IPS-18a (cell line): Measurements from ENCODE around the gene MED25.
A peak's percentile ranks its signal among the peaks of the same experiment; 100 is the strongest.

ENCODE experiments used
- H3K27ac ChIP-seq: one replicate; pipeline ENCODE4 v1.5.1; 2013; ENCODE audit warnings: low read length
- H3K27me3 ChIP-seq: one replicate; pipeline ENCODE4 v1.6.1; 2013; ENCODE audit warnings: mild to moderate bottlenecking, low read length; ENCODE audit not compliant: control insufficient read depth, insufficient read depth
- H3K36me3 ChIP-seq: one replicate; pipeline ENCODE4 v1.6.1; 2013; ENCODE audit warnings: low read depth, low read length; ENCODE audit not compliant: control insufficient read depth
- H3K4me1 ChIP-seq: one replicate; pipeline ENCODE4 v1.6.1; 2013; ENCODE audit warnings: low read depth, low read length; ENCODE audit not compliant: control insufficient read depth
- H3K4me3 ChIP-seq: one replicate; pipeline ENCODE4 v1.5.1; 2013; ENCODE audit warnings: low read length
- H3K9ac ChIP-seq: one replicate; pipeline ENCODE4 v1.6.1; 2013; ENCODE audit warnings: mild to moderate bottlenecking, low read length, moderate library complexity
- H3K9me3 ChIP-seq: one replicate; pipeline ENCODE4 v1.6.1; 2013; ENCODE audit warnings: low read depth, low read length; ENCODE audit not compliant: control insufficient read depth

Gene MED25

DNA sequence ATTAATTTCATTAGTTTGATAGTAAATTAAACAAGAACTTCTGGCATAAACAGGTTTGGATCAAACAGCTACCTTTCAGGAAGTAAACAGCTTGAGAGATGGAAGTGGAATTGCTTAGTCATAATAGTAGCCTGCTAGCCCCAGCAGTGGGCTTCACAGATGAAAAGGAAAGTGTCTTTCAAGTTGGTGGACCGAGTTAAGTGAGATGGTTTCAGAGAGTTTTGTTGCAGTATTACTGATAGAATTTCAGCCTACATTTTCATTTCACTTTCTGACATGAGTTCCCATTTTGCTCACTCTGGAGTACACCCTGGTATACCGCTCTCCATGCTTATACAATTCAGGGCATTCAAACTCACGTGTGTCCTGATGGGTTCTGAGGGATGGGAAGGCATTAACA lies 30.8 kb downstream of the MED25 start:
- Histone ChIP-seq H3K36me3 (peaks cover 5% of the 10 kb centered on the region), H3K4me1 (peaks cover 6% of the 10 kb centered on the region), H3K4me3 (no peak overlapping the region), H3K9ac (no peak overlapping the region), H3K9me3 (no peaks in the 10 kb centered on the region), H3K27me3 (no peaks in the 10 kb centered on the region), H3K27ac (no peak overlapping the region)

DNA sequence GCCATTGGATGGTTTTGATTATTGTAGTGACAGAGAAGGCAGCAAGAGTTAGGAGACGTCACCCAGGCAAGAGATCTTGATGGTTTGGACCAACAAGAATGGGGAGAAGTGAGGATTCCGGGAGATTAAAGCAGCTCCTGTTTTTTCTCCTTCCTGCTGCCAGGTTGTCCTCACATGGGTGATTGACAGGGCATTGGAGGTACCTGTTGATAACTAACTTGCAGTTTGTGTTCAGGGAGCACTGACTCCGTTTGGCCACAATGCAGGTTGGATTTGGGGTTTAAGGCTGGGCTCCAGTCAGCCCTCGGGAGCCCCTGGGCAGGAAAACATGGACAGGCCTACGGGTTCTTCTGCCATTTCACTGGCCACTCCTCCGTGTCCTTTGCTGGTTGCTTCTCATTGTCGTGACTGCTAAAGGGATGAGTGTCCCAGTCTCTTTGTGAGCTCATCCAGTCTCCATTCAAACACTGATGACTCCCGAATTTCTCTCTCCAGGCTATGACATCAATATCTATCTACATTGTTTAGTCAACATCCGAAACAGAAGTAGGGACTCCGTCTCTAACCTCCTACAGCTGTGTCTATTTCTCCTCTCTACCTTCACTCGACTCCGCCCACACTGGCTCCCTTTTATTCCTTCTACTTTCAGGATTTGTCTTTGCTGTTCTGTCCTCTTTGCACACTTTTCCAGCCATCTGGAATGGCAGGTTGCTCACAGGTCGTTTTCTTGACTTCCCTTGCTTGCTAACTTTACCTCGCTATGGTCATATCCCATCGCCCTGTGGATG lies 31.5 kb downstream of the MED25 start:
- Histone ChIP-seq H3K4me3 (peak overlapping the region; percentile 74), H3K9me3 (no peaks in the 10 kb centered on the region), H3K36me3 (peaks cover 5% of the 10 kb centered on the region), H3K9ac (no peak overlapping the region), H3K27ac (no peak overlapping the region), H3K27me3 (no peaks in the 10 kb centered on the region), H3K4me1 (peaks cover 6% of the 10 kb centered on the region)

DNA sequence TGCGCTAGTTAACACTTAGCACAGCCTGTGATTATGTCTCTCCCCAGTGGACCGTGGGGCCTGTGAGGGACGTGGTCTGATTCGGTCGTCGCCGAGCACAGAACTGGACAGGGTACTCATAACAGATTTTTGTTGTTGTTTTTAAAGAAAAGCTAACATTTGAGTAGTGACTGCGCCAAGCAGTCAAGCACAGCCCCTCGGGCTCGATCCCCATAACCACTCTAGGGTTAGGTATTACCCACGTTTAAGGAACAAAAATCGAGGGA lies 32.1 kb downstream of the MED25 start:
- Histone ChIP-seq H3K27me3 (no peaks in the 10 kb centered on the region), H3K27ac (no peak overlapping the region), H3K4me1 (peaks cover 6% of the 10 kb centered on the region), H3K4me3 (peak overlapping the region; percentile 74), H3K9me3 (no peaks in the 10 kb centered on the region), H3K36me3 (peaks cover 8% of the 10 kb centered on the region), H3K9ac (no peak overlapping the region)

DNA sequence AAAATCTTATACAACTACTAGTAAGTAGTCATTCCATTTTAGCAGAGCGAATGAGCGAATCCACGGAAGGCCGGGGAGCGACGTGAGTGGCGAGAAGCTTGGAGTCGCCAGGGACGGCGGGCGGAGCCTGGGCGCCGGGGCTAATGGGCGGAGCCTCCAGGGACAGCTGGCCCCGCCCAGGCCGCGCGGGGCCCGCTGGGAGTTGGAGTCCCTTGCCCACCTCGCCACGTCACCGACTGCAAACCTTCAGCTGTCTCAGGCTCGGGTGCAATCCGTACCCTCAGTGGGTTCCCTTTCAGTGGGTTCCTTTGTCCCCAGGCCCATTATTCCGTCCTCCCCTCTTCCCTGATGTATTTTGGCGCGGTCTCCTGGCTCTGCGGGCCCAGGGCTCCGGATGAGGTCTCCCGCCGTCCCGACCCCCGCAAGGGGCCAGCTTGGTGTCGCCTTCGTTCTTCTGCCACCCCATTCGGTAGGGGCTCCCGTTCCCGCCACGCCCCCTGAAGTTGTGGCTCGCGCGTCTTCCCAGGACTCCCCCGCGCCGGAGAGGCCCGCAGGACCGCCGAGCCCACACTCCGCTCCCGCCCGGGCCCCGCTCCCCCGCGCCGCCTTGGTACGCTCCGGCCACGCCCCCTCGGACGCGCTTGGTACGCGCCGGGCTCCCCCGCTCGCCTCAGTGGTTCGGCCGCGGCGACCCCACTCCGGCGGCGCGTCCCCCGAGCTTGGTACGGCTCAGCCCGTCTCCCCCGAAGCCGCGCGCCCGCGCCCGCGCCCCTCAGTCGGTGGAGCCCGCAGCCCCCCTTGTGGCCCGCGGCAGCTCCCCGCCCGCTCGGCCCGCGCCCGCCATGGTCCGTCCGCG lies 32.6 kb downstream of the MED25 start, which contains the start of gene PTOV1:
Gene PTOV1, plus strand, starts transcription at position 673 of the 856 bp plus-strand sequence.
- peak within 1 kb of the TSS; percentile 74 for H3K4me3 ChIP-seq
- H3K9ac ChIP-seq, result peak within 1 kb of the TSS; percentile 72
- H3K4me1 ChIP-seq, result peaks cover 6% of the 10 kb centered on the region
- H3K36me3 ChIP-seq, result peaks cover 14% of the 10 kb centered on the region
- peak within 1 kb of the TSS; percentile 40 for H3K27ac ChIP-seq
- no peaks in the 10 kb centered on the region for H3K27me3 ChIP-seq
- no peaks in the 10 kb centered on the region for H3K9me3 ChIP-seq

DNA sequence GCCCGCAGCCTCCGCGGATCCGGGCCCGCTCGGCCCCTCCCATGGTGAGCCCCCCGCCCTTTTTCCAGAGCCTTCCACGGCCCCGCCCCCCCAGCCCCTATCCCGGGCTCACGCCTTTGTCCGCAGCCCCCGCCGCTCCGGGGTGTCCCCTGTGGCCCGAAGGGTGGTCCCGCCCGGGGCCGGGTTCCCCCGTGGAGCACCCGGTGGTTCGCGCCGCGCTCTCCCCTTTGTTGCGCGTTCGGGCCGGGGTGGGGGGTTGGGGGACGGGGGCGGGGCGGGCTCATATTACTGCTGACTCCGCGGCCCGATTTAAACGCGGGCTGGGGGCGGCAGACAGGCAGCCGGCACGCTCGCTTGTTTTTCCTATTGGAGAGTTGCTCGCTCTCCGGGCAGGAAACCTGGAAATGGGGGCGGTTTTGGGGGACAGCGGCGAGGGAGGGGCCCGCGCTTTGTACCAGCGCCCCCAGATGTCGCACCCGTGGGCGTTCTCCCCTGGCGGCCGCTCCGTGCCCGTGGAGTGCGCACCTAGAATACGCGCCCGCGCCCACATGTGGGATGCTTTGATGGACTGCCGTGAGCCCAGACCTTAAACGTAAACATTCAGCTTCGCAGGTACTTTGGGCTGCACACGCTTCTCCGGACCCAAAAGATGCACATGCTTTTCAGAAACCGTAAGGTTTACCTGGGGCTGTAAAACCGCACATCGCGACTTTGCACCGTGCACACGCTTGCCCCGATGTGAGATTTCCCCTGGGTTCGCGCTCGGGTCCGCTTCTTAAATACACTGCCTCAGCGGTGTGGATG lies 33.6 kb downstream of the MED25 start:
- Histone ChIP-seq H3K36me3 (peaks cover 14% of the 10 kb centered on the region), H3K4me3 (peak overlapping the region; percentile 74), H3K27ac (no peak overlapping the region), H3K4me1 (peaks cover 6% of the 10 kb centered on the region), H3K9ac (peak overlapping the region; percentile 53), H3K27me3 (no peaks in the 10 kb centered on the region), H3K9me3 (no peaks in the 10 kb centered on the region)

DNA sequence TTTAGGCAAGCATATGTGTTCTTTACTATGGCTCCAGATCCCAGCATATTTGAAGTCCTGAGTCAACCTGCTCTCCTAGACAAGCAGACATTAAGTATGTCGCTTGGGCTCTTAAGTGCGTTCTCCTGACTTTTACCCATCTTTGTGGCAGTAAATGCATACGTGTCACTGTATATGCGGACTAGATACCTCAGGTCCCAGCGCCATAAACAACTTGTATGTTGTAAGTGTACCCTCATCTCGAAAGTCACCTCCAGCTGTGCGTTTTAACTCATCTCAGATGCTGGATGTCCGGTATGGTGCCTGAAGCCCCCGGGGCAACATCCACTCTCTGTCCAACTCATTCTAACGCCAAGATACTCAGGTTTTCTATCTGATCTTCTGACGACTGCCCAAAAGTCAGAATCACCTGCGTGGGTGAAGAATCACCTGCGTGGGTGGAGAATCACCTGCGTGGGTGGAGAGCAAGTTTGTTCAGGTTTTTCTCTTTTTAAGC lies 34.6 kb downstream of the MED25 start:
- H3K27me3 ChIP-seq, result no peaks in the 10 kb centered on the region
- H3K4me3 ChIP-seq, result peak overlapping the region; percentile 74
- H3K9ac ChIP-seq, result no peak overlapping the region
- no peak overlapping the region for H3K27ac ChIP-seq
- peaks cover 6% of the 10 kb centered on the region for H3K4me1 ChIP-seq
- H3K9me3 ChIP-seq, result no peaks in the 10 kb centered on the region
- H3K36me3 ChIP-seq, result peaks cover 22% of the 10 kb centered on the region

DNA sequence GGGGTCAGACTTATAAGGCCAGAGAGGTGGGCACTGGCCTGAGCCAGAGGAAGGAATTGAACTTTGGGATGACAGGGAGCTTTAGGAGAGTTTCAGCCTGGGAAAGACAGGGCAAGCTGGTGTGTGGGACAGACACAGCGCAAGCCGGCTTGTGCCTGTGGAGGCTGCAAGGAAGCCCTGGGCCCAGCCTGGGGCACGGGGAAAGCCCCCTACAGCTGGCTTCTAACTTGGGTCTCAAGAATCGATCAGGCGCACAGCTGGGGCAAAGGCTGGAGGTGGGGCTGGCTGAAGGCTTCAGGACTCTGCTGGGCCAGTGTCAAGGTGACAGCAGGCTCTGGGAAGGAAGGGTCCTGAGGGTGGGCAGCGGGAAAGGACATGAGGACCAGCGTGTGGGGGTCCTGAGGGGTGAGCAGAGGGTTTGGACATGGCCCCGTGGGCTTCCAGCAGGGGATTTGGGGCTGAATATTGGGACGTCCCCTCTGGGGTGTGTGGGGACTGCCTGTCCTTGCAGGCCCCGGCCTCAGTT lies 35.8 kb downstream of the MED25 start:
- no peak overlapping the region for H3K4me3 ChIP-seq

DNA sequence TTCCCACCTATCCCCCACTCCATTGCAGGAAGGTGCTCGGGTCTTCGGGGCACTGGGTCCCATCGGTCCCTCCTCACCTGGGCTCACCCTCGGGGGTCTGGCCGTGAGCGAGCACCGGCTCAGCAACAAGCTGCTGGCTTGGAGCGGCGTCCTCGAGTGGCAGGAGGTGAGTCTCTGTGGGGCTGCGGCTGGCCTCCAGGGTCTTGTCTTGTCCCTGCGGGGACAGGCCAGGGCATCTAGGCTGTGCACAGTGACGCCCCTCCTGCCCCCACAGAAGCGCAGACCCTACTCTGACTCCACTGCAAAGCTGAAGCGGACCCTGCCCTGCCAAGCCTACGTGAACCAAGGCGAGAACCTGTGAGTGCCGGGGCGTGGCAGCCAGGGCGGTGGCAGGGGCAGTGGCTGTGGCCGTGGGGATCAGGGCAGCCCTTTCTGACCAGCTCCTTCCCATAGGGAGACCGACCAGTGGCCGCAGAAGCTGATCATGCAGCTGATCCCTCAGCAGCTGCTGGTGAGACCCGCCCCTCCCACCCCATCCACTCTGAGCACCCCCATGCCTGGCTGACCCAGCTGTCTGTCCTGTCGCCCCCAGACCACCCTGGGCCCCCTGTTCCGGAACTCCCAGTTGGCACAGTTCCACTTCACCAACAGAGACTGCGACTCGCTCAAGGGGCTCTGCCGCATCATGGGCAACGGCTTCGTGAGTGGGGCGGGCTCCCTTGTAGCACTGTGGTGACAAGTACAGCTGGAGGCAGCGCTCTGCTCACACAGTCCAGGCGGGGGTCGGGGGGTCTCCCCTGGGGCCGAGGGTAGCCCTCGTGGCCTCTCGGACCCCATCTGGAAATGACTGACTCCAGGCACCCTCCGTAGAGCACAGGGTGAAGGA lies 36.5 kb downstream of the MED25 start:
- H3K4me3 ChIP-seq, result no peak overlapping the region
- H3K9ac ChIP-seq, result no peak overlapping the region
- no peak overlapping the region for H3K27ac ChIP-seq
- H3K9me3 ChIP-seq, result no peaks in the 10 kb centered on the region
- peaks cover 27% of the 10 kb centered on the region for H3K36me3 ChIP-seq
- H3K27me3 ChIP-seq, result no peaks in the 10 kb centered on the region
- peaks cover 6% of the 10 kb centered on the region for H3K4me1 ChIP-seq

More for the DNA sequence above, 35.8 kb downstream of the MED25 start:
- no peak overlapping the region for H3K9ac ChIP-seq
- H3K27ac ChIP-seq, result no peak overlapping the region
- H3K9me3 ChIP-seq, result no peaks in the 10 kb centered on the region
- no peaks in the 10 kb centered on the region for H3K27me3 ChIP-seq
- peaks cover 6% of the 10 kb centered on the region for H3K4me1 ChIP-seq
- H3K36me3 ChIP-seq, result peaks cover 26% of the 10 kb centered on the region

DNA sequence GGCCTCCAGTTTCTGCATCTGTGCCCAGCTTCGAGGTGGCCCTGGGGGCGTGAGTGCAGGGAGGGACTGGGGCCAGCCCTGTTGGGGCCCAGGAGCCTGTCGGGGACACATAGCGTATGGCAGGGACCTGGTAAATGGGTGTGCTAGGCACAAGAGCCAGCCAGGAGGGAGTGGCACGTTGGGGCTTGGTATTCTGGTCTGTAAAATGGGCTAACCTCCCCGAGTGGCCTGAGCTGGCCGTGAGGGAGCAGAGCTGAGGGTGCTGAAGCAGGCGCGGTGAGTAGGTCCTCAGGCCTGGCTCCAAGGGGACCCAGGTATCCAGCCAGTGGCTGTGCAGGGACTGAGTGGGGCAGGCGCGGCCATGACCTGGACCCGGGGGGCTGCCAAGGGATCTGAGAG lies 37.2 kb downstream of the MED25 start:
- no peak overlapping the region for H3K9ac ChIP-seq
- no peaks in the 10 kb centered on the region for H3K27me3 ChIP-seq
- H3K4me3 ChIP-seq, result no peak overlapping the region
- H3K36me3 ChIP-seq, result peaks cover 27% of the 10 kb centered on the region
- H3K4me1 ChIP-seq, result peaks cover 6% of the 10 kb centered on the region
- H3K9me3 ChIP-seq, result no peaks in the 10 kb centered on the region
- no peak overlapping the region for H3K27ac ChIP-seq

DNA sequence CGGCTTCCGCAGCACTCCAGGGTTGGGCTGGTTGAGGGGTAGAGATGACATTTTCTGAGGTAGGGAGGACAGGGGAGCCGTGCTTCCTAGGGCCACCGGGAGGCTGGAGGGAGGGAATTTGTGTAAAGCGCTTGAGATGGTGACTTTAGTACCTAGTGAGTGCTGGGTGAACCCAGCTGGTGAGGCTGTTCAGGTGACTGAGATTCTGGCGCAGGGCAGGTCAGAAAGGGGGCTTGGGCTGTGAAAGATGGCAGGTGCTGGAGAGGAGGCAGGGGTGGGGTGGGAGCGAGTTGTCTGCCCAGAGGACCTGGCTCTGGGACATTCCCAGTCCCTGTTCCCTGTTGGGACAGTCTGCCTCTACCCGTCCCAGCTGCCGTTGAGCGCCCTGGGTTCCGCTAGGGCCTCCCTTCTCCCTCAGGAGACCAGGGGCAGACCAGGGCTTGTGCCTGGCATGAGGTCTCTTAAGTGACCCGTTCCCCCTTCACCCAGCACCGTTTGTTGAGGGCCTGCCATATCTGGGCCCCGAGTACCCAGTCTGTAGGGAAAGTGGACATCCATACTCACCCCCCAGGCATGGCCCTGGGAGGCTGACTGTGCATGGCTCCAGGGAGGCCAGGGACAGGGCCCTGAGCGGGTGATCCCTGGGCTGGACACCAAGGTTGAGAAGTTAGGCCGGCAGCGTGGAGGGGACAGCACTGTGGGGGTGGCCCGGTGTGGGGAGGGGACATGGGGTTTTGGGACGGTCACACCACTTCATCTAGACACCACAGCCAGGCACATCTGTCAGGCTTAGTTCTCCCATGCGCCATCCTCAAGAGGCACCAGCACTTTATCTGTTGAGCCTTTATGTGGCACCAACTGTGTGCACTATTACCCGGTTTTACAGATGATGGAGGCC lies 37.8 kb downstream of the MED25 start:
- peaks cover 32% of the 10 kb centered on the region for H3K36me3 ChIP-seq
- no peaks in the 10 kb centered on the region for H3K9me3 ChIP-seq
- no peak overlapping the region for H3K4me3 ChIP-seq
- H3K4me1 ChIP-seq, result peaks cover 6% of the 10 kb centered on the region
- no peak overlapping the region for H3K27ac ChIP-seq
- H3K27me3 ChIP-seq, result no peaks in the 10 kb centered on the region
- no peak overlapping the region for H3K9ac ChIP-seq
